Mesendoderm (in vitro differentiated cells): ENCODE data around the gene VPS26B.
"Not testable (repeated sequence)": the region's sequence is repeated elsewhere in the genome, so short reads cannot be mapped to it uniquely, and the experiment has no call there.

Experiments used
- DNase-seq: peaks from one replicate; pipeline ENCODE4 v3.0.0; 2013
- H2AK5ac ChIP-seq: 2 replicates; pipeline ENCODE4 v1.6.1; 2013; ENCODE audit warnings: low read length, inconsistent platforms
- H2BK120ac ChIP-seq: 2 replicates; pipeline ENCODE4 v1.6.1; 2013; ENCODE audit warnings: low read depth, mild to moderate bottlenecking, low read length, moderate library complexity, mixed read lengths
- H2BK15ac ChIP-seq: replicated peaks from 2 replicates; pipeline ENCODE4 v1.6.1; 2013; ENCODE audit warnings: low read depth, mild to moderate bottlenecking, moderate library complexity
- H2BK5ac ChIP-seq: 2 replicates; pipeline ENCODE4 v1.6.1; 2013; ENCODE audit warnings: low read length, inconsistent platforms
- H3K18ac ChIP-seq: 2 replicates; pipeline ENCODE4 v1.6.1; 2013; ENCODE audit warnings: mild to moderate bottlenecking, low read length, mixed read lengths
- H3K23ac ChIP-seq: one replicate; pipeline ENCODE4 v1.6.1; 2013; ENCODE audit warnings: low read length
- H3K27ac ChIP-seq: 2 replicates; pipeline ENCODE4 v1.5.1; 2013; ENCODE audit warnings: low read depth, mild to moderate bottlenecking, inconsistent platforms, low read length, moderate library complexity
- H3K27me3 ChIP-seq: 2 replicates; pipeline ENCODE4 v1.6.1; 2013; ENCODE audit warnings: low read length, control low read depth, mild to moderate bottlenecking, inconsistent platforms; ENCODE audit not compliant: insufficient read depth, poor library complexity
- H3K36me3 ChIP-seq: 2 replicates; pipeline ENCODE4 v1.6.1; 2013; ENCODE audit warnings: low read length, inconsistent platforms; ENCODE audit not compliant: control insufficient read depth, insufficient read depth
- H3K4ac ChIP-seq: one replicate; pipeline ENCODE4 v1.6.1; 2013; ENCODE audit warnings: low read depth, mild to moderate bottlenecking, low read length, moderate library complexity
- H3K4me1 ChIP-seq: 2 replicates; pipeline ENCODE4 v1.6.1; 2013; ENCODE audit warnings: low read depth, low read length, inconsistent platforms; ENCODE audit not compliant: control insufficient read depth
- H3K4me2 ChIP-seq: 2 replicates; pipeline ENCODE4 v1.6.1; 2013; ENCODE audit warnings: low read length
- H3K4me3 ChIP-seq: 2 replicates; pipeline ENCODE4 v1.5.1; 2013; ENCODE audit warnings: mild to moderate bottlenecking, low read length
- H3K56ac ChIP-seq: one replicate; pipeline ENCODE4 v1.6.1; 2013; ENCODE audit warnings: low read length
- H3K79me1 ChIP-seq: 2 replicates; pipeline ENCODE4 v1.6.1; 2013; ENCODE audit warnings: low read length, inconsistent platforms
- H3K79me2 ChIP-seq: 2 replicates; pipeline ENCODE4 v1.6.1; 2013; ENCODE audit warnings: mild to moderate bottlenecking, low read length; ENCODE audit not compliant: control insufficient read depth, insufficient read depth
- H3K9ac ChIP-seq: 2 replicates; pipeline ENCODE4 v1.6.1; 2013; ENCODE audit warnings: low read length, inconsistent platforms
- H4K5ac ChIP-seq: one replicate; pipeline ENCODE4 v1.6.1; 2013; ENCODE audit warnings: low read length
- H4K8ac ChIP-seq: one replicate; pipeline ENCODE4 v1.6.1; 2013; ENCODE audit warnings: low read depth, mild to moderate bottlenecking, control low read depth, low read length, moderate library complexity
- WGBS: extraction: QIAGEN DNeasy Blood & Tissue Kit; methylation state at CpG from one replicate; pipeline ENCODE4 v1.1.7; 2013; ENCODE audit warnings: low lambda C conversion rate, missing lambda C conversion rate; ENCODE audit not compliant: insufficient coverage; ENCODE audit errors: extremely low coverage; 5-methylcytosine and 5-hydroxymethylcytosine counted together

The VPS26B gene

DNA sequence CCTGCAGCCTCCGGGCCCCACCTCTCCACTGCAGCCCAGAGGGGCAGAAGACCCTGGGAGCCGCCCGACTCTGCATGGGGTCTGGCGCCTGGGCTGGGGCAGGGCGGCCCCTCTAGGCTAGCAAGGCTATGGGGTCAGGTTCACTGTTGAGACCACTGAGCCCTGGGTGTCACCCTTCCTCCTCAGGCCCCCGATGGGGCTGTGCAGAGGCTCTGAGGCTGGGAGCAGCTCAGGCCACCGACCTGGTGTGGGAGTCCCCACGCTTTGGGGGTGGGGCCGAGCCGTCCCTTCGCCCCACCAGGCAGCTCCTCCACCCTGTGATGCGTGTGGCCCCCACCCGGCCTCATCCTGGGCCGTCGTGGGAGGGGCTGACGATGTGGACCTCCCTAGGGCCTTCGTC, 57.2 kb downstream of the VPS26B start:
- H3K27me3 ChIP-seq, result not testable (repeated sequence)

DNA sequence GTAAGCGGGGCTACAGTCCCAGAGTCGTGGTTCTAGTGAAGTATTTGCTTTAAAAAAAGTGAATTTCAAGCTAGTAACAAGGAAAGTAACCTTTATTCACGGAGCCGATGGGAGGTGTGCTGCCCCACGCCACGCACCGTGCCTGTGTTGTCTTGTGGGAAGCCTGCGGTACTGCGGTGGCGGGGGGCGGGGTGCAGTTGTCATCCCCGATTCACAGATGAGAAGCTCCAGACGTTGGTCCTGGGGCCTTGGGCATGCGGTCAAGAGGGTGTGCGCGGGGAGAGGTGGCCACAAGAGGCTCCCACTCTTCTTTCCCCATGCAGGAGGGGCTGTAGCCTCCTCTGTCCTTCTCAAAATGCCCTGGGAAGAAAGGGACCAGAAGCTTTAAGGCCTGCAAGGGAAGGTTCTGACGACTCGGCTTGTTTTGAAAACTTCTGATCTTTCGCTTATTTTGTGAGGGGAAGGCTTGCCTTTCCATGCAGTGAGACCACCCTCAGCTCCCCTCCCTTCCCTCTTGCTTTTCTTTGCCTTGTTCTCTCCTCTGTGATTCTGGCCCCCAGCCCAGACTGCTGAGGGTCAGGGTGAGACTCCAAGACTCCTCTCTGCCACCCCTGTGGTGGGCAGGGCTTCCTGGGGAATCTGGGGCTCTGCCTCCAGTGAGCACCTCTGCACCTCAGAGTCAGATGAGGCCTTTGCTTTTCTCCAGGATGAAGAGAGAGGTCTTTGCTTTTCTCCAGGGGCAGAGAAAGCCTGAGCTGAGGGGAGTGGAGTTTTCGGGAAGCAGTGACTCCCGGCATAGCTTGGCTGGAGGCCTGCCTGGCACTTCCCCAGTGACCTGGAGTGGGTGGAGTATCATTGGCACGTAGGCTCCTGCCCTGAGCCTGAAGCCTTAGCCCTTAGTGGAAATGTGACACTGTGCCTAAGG, 57.9 kb downstream of the VPS26B start:
- Histone ChIP-seq H3K9ac (no peak overlapping the region), H4K8ac (no peak overlapping the region), H3K4ac (no peak overlapping the region), H2BK15ac (no peak overlapping the region), H3K18ac (no peak overlapping the region), H3K36me3 (no peaks in the 10 kb centered on the region), H3K56ac (no peak overlapping the region), H3K79me2 (no peaks in the 10 kb centered on the region), H3K79me1 (no peaks in the 10 kb centered on the region), H2AK5ac (no peak overlapping the region), H2BK5ac (no peak overlapping the region), H3K27me3 (no peaks in the 10 kb centered on the region), H3K4me1 (no peaks in the 10 kb centered on the region), H3K23ac (no peak overlapping the region), H3K4me2 (no peak overlapping the region), H3K27ac (no peak overlapping the region), H3K4me3 (no peak overlapping the region), H4K5ac (no peak overlapping the region), H2BK120ac (no peak overlapping the region)
- no CpG with 5 or more reads among the region's 22 CpGs for WGBS
- no peak for DNase-seq

More for the DNA sequence above, 57.2 kb downstream of the VPS26B start:
- H3K18ac ChIP-seq, H4K8ac ChIP-seq, H3K56ac ChIP-seq, H2AK5ac ChIP-seq, H2BK15ac ChIP-seq, H3K4me1 ChIP-seq, H3K36me3 ChIP-seq, H4K5ac ChIP-seq, H3K79me1 ChIP-seq, DNase-seq, H3K79me2 ChIP-seq, H3K23ac ChIP-seq, H3K4me2 ChIP-seq, H2BK5ac ChIP-seq, H3K9ac ChIP-seq, H2BK120ac ChIP-seq, H3K4ac ChIP-seq, H3K27ac ChIP-seq, H3K4me3 ChIP-seq: not testable (repeated sequence)
- no CpG with 5 or more reads among the region's 17 CpGs for WGBS

DNA sequence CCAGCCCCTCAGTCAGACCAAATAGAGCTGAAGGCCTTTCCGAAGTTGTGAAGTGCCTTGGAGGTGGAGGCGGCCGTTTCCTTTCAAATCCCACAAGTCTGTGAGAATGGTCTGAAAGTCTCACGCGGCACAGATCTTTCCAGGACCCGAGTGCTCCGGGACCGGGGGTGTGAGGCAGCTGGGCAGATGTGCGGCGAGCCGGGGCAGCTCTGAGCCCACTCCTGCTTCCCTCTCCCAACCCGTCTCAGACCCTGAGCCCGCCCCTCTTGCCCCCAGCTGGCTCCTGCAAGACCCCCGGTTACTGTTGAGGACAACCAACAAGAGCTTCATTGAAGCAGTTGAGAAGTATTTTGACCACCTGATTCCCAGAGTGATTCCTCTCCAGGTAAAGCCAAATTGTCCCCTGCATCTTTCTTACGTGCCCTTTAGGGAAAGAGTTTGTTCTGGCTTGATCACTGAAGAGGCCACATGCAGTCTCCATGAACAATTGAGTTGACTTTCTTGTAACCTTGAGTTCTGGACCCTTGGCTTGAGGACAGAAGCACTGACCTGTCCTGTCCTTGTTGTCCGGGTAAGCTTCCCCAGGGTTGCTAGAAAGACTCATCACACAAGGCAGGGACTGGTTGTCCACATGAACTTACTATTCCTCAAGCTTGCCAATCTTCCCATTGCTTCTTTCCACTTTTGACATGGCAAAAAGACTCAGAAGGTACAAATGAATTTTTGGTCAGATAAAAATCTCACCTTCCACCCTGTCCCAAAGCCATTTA, 59.2 kb downstream of the VPS26B start:
- Histone ChIP-seq H2BK120ac (no peak overlapping the region), H3K79me1 (no peaks in the 10 kb centered on the region), H3K36me3 (no peaks in the 10 kb centered on the region), H3K23ac (no peak overlapping the region), H3K4me1 (no peaks in the 10 kb centered on the region), H3K18ac (no peak overlapping the region), H2BK5ac (no peak overlapping the region), H3K4ac (no peak overlapping the region), H2BK15ac (no peak overlapping the region), H2AK5ac (no peak overlapping the region), H3K9ac (no peak overlapping the region), H3K79me2 (no peaks in the 10 kb centered on the region), H3K4me2 (no peak overlapping the region), H4K5ac (no peak overlapping the region), H3K27ac (no peak overlapping the region), H4K8ac (no peak overlapping the region), H3K27me3 (no peaks in the 10 kb centered on the region), H3K4me3 (no peak overlapping the region), H3K56ac (no peak overlapping the region)
- DNase-seq, result no peak
- WGBS, result no CpG with 5 or more reads among the region's 16 CpGs

DNA sequence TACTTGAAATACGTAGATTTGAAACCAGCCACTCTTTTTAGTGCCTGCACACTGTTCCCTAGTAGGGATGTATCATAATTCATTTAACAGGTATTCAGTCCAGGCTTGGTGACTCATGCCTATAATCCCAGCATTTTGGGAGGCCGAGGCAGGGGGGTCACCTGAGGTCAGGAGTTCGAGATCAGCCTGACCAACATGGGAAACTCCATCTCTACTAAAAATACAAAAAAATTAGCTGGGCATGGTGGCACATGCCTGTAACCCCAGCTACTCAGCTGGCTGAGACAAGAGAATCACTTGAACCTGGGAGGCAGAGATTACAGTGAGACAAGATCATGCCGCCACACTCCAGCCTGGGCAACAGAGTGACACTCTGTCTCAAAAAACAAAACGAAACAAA, 59.9 kb downstream of the VPS26B start:
- H2BK5ac ChIP-seq, H3K23ac ChIP-seq, H3K9ac ChIP-seq, H3K79me1 ChIP-seq, H4K5ac ChIP-seq, H3K4me3 ChIP-seq, H3K4me1 ChIP-seq, H3K4ac ChIP-seq, H2BK120ac ChIP-seq, H3K79me2 ChIP-seq, H3K56ac ChIP-seq, H4K8ac ChIP-seq, H2BK15ac ChIP-seq, H3K27ac ChIP-seq, H3K36me3 ChIP-seq, H3K27me3 ChIP-seq, DNase-seq, H3K18ac ChIP-seq, H2AK5ac ChIP-seq, H3K4me2 ChIP-seq: not testable (repeated sequence)
- WGBS, result no CpG with 5 or more reads among the region's 5 CpGs

- H3K27ac ChIP-seq, result no peak overlapping the region
- H2BK15ac ChIP-seq, result no peak overlapping the region
- no peak overlapping the region for H3K9ac ChIP-seq
- no peak overlapping the region for H3K4me2 ChIP-seq
- no peak overlapping the region for H2AK5ac ChIP-seq
- H3K18ac ChIP-seq, result no peak overlapping the region
- H3K36me3 ChIP-seq, result no peaks in the 10 kb centered on the region
- no peaks in the 10 kb centered on the region for H3K27me3 ChIP-seq
- H2BK5ac ChIP-seq, result no peak overlapping the region
- no peaks in the 10 kb centered on the region for H3K79me2 ChIP-seq
- no peak overlapping the region for H3K4ac ChIP-seq
- no CpG with 5 or more reads among the region's 12 CpGs for WGBS
- H3K4me3 ChIP-seq, result no peak overlapping the region
- no peak overlapping the region for H4K8ac ChIP-seq
- H3K23ac ChIP-seq, result no peak overlapping the region
- no peaks in the 10 kb centered on the region for H3K79me1 ChIP-seq
- H3K4me1 ChIP-seq, result peaks cover 3% of the 10 kb centered on the region
- DNase-seq, result no peak
- H4K5ac ChIP-seq, result no peak overlapping the region
- H2BK120ac ChIP-seq, result no peak overlapping the region
- no peak overlapping the region for H3K56ac ChIP-seq
Measured at GRCh38 chr11:134287561-134287960, 63.1 kb downstream of the VPS26B start.
